GM18858 (cell line): ENCODE data around the gene EGFL7.

Experiments
- ATAC-seq: cut with Tn5 transposase; IDR thresholded peaks from one replicate; pipeline ENCODE4 v1.9.1; 2021; ENCODE audit not compliant: unreplicated experiment

The EGFL7 gene

DNA sequence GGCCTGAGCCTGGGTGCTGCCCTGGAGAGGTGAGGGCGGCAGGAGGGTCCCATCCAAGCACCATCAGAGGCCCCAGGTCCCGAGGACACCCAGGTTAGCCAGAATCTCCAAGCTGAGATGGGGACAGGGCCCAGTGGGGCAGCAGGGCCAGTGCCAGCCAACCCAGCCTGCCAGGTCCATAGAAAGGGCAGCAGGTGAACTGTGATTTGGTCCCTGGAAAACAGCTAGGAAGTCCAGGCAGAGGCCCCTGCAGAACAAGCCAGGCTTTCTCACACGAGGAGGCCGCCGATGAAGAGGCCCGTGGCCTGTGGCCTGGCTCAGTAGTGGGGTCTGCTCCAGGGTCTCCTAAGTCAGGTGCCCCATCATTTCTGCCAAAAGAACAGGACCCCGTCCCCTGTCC is 22.5 kb downstream of the EGFL7 start:
- ATAC-seq = no peak

DNA sequence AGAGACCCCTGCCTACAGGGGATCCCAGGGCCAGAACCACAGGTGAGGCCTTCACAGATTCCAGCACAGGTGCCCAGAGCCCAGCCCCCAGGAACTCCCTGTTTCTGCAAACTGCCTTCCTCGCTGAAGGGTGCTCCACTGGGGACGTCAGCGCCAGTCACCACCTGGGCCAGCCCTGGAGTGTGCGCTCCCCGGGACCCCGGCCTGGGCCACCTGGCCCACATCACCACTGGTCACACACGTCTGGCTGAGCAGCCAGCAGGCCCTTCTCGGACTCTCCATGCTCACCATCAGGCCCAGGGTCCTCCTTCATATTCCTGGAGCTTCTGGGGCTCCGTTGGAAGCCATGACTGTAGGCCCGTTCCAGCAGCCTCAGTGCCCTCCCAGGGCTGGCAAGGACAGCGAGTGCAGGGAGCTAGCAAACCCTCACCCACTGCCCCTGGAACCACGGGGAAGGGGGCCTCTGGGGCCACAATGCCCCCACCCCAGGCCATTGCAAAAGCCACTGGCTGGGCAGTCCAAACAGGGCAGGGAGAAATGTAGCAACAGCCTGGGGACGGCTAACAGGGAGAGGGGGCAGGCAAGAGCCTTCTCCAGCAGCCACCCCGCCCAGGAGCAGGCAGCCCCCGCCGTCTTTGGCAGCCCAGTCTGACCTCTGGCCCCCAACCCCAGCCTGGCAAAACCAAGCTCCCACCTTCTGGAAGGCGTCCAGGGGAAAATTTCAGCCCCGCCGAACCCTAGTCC is 23.2 kb downstream of the EGFL7 start:
- ATAC-seq = no peak

DNA sequence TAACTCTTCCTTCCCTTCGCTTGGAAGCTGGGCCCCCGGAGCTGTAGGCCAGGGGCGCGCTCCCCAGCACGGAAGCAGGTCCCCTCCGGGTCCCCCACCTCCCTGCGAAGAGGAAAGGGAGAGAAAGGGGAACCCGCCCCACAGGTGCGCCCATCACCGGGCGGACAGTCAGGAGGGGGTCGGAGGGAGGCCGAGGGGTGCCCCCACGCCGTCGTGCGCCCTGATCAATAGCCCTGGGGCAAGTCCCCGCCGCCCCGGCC is 23.7 kb downstream of the EGFL7 start:
- no peak for ATAC-seq

DNA sequence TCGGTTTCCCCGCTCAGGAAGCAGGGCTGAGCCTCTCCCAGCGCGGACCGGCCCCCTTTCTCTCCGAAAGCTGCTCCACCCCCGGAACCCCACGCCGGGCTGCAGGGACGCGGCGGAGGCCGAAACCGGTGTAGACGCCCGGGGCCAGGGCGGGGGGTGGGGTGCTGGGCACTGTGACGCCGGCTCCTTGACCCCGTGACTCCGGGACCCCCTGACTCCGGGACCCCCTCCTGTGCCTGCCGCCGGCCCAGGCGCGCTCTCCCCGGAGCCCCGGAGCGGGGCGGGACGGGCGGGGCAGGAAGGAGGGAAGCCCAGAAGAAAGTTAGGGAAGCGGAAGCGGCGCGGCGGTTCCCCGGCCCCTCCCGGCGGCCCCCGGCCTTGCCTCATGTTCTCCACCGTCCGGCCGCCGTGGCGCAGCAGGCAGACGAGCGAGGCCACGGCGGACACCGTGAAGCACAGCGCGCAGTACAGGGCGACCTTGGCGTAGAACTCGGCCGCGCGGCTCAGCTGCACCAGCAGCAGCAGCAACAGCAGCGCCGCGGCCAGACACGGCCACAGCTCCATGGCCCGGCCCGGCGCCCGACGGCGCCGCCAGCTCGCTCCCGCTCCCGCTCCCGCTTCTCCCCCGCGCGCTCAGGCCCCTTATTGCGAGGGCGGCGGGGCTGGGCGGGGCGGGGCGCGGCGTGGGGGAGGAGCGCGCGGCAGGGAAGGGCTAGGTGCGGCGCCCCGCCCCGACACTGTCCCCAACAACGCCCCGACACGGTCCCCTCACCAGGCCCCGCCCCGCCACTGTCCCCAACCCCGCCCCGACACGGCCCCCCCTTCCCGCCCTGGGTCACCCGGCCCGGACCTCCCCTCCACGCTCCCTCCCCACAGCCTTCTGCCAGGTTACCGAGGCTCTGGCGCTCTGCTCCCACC is 24.3 kb downstream of the EGFL7 start, which contains the start of gene AGPAT2:
Gene AGPAT2, minus strand, starts transcription at position 664 of the 918 bp plus-strand sequence. Its CDS starts 100 bp downstream, at position 564.
- ATAC-seq = no peak

DNA sequence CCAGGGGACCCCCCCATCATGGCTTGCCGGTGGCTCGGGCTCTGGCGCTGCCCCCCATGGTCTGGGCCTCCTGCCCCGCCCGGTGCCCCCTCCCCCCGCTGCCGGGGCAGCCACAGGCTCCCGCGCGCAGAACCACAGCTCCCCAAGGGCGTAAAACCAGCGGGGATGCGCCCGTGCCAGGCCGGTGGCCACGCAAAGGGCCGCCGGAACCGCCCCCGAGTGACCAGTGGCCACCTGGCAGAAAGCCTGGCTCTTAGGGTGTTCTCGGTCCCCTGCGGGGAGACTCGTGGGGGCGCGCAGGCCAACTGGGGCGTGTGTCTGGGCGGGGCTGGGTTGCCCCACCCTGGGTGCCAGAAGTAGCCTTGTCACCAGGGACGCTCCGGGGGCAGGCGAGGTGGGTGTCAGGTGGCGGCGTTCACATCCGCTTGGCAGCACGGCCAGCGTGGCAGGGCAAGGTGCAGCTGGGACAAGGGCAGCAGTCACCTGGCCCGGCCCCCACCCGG is 25.1 kb downstream of the EGFL7 start:
- no peak for ATAC-seq

DNA sequence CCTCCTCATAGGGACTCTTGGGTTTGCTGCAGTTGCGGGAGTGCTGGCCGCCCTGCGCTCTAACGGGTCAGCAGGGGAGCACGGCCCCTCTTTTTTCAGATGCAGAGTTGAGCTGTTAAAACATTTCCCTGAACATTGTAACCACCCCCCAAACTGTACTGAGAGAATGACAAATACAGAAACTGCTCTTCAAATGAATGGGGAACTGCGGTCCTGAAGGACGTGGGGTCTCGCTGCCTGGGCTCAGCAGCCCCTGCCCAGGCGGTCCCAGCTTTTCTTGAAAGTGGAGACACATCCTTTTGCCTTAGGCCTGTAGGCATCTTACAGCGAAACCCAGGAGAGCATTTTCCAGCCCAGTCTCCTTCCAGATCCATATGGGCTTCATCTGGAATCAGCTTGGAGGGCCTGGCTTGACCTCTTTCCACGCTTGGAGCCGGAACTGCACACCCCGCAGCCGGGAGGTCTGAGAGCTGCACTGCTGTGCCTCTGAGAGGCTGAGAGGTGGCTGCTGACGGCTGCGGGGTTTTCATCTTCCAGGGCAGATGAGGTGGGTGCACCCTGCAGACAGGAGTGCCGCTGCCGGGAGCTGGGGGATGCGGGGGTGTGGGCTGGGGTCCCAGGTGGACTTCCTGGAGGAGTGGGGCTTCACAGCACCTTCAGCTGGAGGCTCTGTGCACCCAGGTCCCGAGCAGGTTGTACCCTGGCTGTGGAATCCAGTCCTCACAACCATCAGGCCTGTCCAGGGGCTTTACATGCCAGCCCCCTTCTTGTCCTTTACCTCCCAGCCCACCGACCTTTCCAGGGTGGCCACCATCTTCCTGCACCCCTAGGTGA is 25.8 kb downstream of the EGFL7 start:
- ATAC-seq = no peak

DNA sequence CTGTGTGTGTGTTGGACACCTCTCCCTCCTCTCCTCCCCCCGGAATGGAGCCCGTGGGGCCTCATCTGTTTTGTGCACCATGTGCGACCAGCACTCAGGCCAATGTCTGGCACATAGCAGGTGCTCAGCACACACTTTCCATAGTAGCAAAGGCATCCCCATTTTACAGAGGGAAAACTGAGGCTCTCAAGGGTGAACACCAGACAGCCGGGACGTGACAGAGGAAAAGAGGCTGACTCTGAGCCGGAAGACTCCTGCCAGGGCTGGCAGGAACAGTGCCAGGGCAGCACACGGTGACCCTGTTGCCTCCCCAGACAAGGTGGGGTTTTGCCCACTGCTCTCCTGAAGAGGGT is 26.4 kb downstream of the EGFL7 start:
- no peak for ATAC-seq

DNA sequence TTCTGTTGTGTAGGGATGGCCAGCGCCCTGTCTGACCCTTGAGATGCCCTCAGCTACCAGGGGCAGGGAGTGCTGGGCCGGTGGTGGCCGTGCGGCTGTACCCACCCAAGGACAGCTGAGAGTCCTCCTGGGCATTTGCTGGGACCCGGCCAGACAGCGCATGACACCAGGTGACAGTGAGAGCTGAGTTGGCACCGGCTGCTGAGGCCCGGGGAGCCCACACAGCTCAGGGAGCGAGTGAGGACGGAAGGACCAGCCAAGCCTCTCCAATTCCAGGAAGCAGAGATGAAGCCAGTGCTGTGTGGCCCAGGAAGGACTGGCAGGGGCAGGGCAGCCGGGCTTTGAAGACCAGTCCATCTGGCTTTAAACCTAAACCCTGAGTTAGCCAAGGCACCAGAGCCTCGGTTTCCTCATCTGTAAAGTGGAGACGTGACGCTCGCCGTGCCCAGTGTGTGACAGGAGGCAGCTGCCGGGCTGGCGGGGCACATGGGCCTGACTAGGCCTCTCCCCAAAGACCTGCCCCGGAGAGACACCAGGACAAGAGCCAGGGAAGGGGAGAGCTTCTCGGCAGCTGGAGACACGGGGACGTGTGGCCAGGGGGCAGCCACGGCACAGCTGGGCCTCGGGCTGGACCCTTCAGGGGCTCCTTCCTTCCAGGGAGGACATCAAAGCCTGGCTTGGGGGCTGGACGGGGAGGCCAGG is 27.5 kb downstream of the EGFL7 start:
- ATAC-seq = no peak

DNA sequence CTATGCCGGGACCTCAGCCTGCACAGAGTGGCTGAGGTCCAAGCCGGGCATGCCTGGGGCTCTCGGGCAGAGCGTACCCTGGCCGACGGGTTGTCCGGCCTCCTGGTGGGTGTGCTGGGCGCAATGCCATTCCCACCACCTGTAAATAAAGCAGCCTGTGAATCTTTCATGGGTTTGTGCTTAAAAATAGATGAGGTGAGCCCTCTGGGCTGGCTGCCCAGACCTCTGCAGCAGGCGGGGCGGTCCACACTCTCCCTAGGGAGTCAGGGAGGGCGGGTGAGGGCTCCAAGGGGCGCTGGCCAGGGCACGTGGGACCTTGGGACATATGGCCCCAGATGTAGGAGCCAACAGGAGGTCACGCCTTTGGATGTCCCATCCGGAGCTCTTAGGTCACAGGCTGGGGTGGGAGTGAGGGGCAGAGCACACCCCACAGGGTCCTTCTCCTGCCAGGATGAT is 28.1 kb downstream of the EGFL7 start:
- no peak for ATAC-seq

DNA sequence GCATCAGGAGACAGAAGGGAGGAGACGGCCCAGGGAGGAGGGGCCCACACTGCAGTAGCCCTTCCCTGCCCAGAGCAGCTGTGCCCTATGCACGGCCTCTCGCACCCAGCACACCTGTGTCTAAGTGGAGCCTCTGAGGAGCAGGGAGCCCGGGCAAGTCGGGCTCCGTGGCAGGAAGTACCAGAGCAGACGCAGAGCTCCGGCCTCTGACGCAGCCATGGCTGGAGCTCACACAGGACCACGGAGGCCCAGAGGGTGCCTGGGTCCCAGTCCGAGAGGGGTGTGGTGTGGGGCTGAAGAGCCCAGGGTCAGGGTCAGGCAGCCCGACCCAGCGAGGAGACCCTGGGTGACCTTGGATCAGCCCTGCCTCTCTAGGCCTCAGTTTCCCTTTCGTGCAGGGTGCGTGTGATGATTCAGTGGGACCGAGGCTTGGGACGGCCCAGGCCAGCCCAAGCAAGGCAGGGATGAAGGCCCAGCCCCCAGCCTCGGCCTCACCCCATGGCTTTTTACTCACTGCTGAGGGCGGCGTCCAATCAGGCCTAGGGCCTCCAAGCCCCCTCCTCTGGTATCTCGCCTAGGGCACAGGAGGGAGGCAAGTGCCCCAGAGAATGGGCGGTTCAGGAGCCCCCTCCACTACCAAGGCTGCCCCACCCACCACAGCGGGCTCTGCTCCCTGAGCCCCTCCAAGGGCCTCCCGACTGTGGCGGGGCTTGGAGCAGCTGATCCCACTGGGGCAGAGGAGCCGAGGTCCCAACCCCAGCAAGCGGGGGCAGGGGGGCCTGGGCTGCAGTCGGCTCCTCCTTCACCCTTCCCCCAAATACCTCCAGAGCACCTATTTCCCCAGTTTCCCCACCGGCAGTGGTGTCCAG is 28.8 kb downstream of the EGFL7 start:
- no peak for ATAC-seq

DNA sequence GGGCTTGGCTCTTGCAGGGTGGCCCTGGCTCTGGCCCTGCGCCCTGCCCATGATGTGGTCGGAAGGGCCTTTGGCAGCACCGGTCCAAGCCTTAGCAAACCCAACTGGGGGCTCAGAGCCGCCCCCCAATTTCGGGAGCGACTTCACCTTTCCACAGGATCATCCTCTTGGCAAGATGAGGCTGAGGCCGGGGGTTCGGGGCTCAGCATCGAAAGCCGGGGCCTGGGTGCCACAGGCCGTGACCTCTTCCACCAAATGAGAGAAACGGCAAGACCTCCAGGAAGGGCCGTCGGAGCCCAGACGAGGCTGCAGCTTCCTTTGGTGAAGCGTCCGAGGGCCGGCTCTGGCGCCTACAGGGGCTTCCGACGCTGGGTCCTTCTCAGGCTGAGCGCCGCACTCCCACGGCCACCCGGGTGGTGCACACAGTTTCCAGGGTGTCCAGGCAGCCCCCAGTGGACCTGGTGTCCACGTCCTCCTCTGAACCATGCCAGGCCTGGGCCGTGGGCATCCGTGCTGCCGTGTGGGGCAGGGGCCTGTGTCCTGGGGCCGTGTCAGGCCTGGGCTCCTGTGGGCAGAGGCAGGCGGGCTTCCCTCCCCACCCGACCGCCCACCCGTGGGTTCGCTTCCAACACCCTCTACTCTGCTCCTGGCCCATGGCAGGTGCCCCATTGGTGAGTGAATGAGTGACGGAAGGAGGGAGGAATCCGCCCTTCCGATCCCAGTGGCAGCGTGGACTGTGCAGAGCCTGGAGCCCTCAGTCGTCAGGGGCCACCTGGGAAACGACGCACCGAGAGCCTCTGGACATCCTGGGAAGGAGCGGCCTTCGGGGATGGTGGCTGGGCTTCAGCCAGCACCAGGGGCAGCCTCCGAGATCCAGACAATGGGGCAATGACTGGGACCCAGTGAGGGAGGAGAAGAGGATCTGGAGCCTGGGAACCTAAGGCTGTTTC is 29.7 kb downstream of the EGFL7 start:
- ATAC-seq = no peak

DNA sequence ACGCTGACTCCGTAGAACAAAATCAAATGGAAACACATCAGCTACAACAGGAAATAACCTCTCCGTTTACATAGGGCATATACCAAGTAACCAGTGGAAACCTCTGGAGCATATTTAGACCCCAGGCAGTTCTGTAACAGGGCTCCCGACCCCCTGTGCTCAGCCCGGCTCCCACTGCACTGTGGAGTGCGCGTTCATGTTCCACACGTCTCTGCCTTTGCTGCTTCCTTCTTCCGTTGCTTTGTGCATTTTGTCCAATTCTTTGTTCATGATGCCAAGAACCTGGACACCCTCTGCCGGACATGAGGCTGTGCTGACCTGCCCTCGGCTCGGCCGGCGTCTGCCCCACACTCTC is 30.4 kb downstream of the EGFL7 start:
- no peak for ATAC-seq

DNA sequence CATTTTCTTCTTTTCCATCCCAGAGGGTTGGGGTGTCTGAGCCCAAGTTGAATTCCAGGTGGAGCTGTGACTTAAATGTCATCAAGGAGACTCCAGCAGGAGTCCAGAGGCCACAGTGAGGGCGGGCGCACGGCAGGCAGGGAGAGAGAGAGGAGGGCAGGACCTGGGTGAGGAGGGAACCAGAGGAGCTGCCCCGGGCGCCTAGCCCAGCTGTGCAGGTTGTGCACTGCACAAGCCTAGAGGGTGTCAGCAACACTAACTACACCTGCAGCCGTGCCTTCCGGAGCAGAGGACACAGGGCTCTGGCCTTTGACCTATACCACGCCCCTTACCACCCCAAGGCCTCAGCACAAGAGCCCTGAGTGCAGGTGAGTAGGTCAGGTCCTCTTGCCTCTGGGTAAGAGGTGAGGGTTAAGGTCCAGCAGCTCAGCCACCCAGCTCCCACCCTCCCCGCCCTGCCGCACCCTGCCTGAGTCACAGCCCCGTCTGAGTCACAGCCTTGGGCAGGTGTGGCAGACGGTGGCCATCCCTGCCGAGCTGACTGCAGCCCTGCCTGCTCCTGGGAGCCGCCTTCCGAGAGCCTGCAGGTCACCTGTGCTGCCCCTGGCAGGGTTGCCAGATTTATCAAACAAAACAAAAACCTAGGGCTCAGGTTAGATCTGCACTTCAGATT is 30.9 kb downstream of the EGFL7 start:
- ATAC-seq = no peak

DNA sequence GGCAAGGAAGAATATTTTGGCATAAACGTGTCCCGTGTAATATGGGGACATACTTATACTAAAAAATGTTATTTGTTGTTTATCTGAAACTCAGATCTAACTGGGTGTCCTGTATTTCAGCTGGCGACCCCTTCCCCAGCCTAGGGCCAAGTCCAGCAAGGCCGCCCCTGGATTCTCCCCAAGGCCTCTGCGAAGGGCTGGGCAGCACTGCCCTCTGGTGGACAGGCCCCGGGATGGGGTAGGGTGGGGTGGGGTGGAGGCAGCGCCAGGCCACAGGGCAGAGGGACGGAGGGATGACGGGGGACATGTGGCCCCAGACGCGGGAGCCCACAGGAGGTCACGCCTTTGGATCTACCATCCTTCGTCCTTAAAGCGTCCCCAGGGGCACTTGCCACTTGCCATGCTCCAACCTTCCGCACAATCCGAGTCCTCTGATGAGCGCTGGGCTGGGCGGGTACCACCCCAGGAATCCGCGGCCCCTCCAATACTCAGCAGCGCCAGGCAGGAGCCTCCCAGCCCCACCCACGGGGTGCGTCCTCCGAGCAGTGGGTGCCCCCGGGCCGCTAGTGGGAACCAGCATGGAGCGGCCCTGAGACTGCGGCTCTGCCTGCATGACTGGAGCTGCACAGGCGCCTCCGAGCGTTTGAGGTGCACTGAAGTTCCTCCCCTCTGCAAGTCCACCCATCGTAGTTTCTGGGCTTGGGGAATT is 31.6 kb downstream of the EGFL7 start:
- no peak for ATAC-seq

DNA sequence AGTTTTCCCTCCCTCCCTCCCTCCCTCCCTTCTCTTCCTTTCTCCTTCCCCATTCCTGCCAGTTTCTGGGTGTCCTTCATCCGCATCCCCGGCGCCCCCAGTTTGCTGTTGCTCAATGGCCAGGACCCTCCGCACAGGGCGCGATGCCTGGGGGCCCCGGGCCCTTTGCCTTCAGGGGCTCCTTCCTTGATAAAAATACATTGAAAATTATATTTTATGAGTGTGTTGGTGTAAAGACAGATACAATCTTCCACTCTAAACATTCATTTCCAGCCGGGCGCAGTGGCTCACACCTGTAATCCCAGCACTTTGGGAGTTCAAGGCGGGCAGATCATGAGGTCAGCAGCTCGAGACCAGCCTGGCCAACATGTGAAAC is 32.1 kb downstream of the EGFL7 start:
- no peak for ATAC-seq

DNA sequence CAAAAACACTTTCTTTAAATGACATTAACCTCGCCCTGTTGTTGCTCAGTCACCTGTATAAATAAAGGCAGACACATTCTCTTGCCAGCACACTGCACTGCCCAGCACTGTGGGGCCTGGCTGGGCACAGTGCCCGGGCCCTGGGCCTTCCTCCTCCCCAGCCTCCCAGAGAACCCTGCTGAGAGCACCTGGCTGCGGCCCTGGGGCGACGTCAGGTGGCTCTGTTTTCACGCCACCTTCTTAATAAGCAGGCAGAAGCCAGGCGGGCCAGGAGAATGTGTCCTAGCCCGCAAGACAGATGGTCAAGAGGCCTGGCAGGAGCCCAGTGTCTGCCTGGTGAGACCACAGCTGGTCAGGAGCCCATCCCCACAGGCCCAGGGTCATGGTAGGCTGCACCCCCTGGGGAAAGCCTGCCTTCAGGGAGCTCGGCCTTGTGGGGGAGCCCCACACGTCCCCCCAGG is 32.7 kb downstream of the EGFL7 start:
- ATAC-seq = no peak

DNA sequence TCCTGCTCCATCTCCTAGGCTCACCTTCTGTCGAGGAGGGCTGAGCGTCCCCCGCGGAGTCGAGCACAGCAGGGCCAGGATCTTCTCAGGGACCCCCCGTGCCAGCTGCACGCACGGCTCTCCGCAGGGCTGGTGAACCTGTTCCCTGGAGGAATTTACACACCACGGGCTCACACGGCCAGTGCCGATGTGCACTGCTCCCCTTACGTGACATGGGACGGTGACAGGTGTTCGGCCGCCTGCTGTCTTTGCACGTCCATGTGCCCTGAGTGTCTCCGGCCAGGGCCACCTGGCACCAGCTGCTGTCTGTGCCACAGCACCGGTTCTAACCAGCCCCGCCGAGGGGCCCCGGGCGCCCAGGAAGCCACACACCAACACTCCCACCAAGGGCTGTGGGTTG is 33.2 kb downstream of the EGFL7 start:
- ATAC-seq = no peak

DNA sequence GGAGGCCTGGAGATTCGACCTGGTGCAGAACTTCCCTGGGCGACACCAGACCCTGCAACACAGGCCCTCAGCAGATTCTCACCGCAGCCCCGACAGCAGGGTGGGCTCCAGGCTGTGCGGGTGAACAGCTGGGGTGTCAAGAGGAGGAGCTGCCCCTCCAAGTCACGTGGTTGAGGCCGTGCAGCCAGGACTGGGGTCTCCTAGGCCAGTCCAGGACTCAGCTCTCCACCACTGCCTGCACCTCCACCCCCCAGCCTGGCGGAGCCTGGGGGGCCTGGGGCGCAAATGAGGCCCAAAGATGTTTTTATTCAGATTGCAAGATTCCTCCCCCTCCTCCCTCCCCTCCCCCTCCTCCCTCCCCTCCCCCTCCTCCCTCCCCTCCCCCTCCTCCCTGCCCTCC is 33.8 kb downstream of the EGFL7 start:
- ATAC-seq = no peak
